ENCODE data around the gene VWF.
A peak's percentile ranks its signal among the peaks of the same experiment; 100 is the strongest.

The VWF gene

DNA sequence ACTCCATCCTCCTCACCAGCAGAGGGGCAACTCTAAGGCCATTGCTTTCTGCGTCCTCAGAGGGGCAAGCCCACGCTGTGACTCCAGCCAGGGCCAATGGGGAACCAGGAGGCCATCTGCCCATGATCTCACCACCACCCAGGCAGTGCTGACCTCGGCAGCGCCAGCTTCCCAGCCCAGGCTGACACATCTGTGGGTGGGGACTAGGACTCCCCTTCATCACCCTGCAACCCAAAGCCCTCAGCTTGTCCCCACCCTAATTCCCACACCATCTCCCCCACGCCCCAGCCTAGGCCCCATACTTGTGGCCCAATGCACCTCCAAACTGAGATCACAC lies 58.6 kb downstream of the VWF start:
- no peak for DNase-seq (ENCODE audit: low read depth in 1 of 2, low spot score in 1 of 2)
- Histone ChIP-seq H3K4me3 (replicated peaks; ENCODE audit: insufficient read depth, low read length) (no peak overlapping the region), H3K27me3 (ENCODE audit: insufficient read depth, poor library complexity, severe bottlenecking) (peaks cover 5% of the 10 kb centered on the region), H3K27ac (replicated peaks) (no peak overlapping the region)
- TF ChIP-seq SPI1 (IDR thresholded peaks at IDR 0.05; ENCODE audit: borderline replicate concordance, low read depth) (no peak), GABPA (IDR thresholded peaks at IDR 0.05; ENCODE audit: low read depth) (no peak), POLR2AphosphoS5 (IDR thresholded peaks at IDR 0.05; ENCODE audit: low read depth) (no peak)
- TF ChIP-seq, protein P1, sequence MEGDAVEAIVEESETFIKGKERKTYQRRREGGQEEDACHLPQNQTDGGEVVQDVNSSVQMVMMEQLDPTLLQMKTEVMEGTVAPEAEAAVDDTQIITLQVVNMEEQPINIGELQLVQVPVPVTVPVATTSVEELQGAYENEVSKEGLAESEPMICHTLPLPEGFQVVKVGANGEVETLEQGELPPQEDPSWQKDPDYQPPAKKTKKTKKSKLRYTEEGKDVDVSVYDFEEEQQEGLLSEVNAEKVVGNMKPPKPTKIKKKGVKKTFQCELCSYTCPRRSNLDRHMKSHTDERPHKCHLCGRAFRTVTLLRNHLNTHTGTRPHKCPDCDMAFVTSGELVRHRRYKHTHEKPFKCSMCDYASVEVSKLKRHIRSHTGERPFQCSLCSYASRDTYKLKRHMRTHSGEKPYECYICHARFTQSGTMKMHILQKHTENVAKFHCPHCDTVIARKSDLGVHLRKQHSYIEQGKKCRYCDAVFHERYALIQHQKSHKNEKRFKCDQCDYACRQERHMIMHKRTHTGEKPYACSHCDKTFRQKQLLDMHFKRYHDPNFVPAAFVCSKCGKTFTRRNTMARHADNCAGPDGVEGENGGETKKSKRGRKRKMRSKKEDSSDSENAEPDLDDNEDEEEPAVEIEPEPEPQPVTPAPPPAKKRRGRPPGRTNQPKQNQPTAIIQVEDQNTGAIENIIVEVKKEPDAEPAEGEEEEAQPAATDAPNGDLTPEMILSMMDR (IDR thresholded peaks at IDR 0.05; ENCODE audit: insufficient read depth, low read length): no peak
- TF ChIP-seq, protein P2, sequence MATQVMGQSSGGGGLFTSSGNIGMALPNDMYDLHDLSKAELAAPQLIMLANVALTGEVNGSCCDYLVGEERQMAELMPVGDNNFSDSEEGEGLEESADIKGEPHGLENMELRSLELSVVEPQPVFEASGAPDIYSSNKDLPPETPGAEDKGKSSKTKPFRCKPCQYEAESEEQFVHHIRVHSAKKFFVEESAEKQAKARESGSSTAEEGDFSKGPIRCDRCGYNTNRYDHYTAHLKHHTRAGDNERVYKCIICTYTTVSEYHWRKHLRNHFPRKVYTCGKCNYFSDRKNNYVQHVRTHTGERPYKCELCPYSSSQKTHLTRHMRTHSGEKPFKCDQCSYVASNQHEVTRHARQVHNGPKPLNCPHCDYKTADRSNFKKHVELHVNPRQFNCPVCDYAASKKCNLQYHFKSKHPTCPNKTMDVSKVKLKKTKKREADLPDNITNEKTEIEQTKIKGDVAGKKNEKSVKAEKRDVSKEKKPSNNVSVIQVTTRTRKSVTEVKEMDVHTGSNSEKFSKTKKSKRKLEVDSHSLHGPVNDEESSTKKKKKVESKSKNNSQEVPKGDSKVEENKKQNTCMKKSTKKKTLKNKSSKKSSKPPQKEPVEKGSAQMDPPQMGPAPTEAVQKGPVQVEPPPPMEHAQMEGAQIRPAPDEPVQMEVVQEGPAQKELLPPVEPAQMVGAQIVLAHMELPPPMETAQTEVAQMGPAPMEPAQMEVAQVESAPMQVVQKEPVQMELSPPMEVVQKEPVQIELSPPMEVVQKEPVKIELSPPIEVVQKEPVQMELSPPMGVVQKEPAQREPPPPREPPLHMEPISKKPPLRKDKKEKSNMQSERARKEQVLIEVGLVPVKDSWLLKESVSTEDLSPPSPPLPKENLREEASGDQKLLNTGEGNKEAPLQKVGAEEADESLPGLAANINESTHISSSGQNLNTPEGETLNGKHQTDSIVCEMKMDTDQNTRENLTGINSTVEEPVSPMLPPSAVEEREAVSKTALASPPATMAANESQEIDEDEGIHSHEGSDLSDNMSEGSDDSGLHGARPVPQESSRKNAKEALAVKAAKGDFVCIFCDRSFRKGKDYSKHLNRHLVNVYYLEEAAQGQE (IDR thresholded peaks at IDR 0.05; ENCODE audit: insufficient replicate concordance, low read depth): no peak

DNA sequence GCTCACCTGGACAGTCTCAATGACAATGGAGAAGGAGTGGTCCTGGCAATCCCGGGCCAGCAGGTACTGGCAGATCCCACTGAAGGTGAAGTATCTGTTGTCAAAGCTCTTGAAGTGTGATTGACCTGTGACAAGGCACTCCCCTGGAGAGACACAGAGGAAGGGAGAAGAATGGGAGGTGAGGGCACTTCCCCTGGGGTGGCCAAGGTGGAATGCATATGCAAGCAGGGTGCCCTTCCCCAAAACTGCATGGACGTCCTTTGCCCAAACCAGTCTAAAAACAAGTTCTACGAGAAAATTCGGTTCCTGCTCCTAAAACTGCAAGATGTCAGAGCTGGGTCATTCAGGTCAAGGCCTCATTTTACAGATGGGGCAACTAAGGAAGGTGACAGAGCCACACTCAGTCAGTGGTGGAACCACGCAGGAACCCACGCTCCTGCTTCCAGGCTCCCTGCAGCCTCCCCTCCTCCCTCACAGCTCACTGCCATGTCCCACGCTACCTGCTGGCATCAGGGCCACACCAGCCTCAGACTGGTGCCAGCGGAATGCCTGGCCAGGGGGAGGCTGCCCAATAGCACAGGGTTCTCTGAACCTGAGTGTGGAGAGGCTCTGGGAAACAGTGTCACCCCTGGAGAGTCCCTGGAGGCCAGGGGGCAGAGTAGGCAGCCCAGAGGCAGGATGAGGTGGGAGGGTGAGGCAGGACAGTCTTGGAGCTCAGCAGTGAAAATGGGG lies 59.2 kb downstream of the VWF start:
- DNase-seq (ENCODE audit: low read depth in 1 of 2, low spot score in 1 of 2): no peak
- H3K27me3 ChIP-seq (ENCODE audit: insufficient read depth, poor library complexity, severe bottlenecking): peaks cover 5% of the 10 kb centered on the region
- H3K4me3 ChIP-seq (replicated peaks; ENCODE audit: insufficient read depth, low read length): no peak overlapping the region
- H3K27ac ChIP-seq (replicated peaks): no peak overlapping the region
- no peak for TF ChIP-seq POLR2AphosphoS5 (IDR thresholded peaks at IDR 0.05; ENCODE audit: low read depth)
- TF ChIP-seq GABPA (IDR thresholded peaks at IDR 0.05; ENCODE audit: low read depth): no peak
- no peak for TF ChIP-seq SPI1 (IDR thresholded peaks at IDR 0.05; ENCODE audit: borderline replicate concordance, low read depth)
- TF ChIP-seq, protein P2 (IDR thresholded peaks at IDR 0.05; ENCODE audit: insufficient replicate concordance, low read depth): no peak

DNA sequence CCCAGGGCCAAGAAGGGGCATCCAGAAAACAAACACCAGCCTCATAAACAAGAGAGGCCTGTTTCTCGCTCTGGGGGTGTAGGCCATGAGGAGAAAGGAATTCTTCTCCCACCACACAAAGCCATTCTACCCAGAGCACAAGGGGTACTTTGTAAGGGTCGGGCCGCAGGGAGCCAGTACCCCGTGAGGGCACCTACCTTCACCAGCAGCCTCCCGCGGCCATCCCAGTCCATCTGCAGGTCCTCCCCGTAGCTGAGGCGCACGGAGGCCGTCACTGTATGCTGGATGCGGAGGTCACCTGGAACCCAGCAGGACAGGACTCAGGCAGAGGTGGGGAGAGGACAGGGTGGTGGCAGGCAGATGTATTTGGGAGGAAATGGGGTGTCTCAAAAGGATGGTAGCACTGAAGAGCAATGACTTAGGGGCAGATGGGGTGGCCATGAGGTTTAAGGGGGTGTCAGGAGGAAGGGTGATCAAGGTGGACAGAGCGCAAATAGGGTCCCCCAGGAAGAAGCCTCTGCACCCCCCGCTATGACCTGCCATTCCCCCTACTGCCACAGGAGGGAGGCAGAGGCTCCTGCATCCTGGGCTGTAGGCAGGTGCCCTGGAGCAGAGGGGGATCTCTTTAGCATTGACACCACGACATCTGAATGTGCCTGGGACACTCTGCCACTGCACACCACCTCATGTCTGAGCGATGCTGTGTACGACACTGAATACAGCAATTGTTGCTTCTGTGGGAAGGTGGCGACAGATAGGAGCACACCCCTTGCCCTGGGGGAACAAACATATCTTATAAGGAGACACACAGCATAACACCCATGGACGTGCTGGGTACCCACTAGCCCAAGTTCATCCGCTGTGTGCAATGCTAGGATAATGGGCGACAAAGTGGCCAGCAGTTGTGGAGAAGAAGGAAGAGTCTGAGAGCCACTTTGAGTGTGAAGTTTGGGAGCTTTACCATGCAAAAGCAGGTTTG lies 61.4 kb downstream of the VWF start:
- peaks cover 5% of the 10 kb centered on the region for H3K27me3 ChIP-seq (ENCODE audit: insufficient read depth, poor library complexity, severe bottlenecking)
- TF ChIP-seq POLR2AphosphoS5 (IDR thresholded peaks at IDR 0.05; ENCODE audit: low read depth) (no peak), SPI1 (IDR thresholded peaks at IDR 0.05; ENCODE audit: borderline replicate concordance, low read depth) (no peak)
- TF ChIP-seq, protein P1 (IDR thresholded peaks at IDR 0.05; ENCODE audit: insufficient read depth, low read length): peak; percentile 96
- TF ChIP-seq, protein P2 (IDR thresholded peaks at IDR 0.05; ENCODE audit: insufficient replicate concordance, low read depth): no peak
- peak in 1 of 2 experiments; percentile 45 for DNase-seq (ENCODE audit: low read depth in 1 of 2, low spot score in 1 of 2)
- H3K4me3 ChIP-seq (replicated peaks; ENCODE audit: insufficient read depth, low read length): no peak overlapping the region
- no peak overlapping the region for H3K27ac ChIP-seq (replicated peaks)
